GM18519 (cell line): ENCODE data around the gene CMTM2.
A peak's percentile ranks its signal among the peaks of the same experiment; 100 is the strongest.
"Not testable (repeated sequence)": the region's sequence is repeated elsewhere in the genome, so short reads cannot be mapped to it uniquely, and the experiment has no call there.

Experiments used
- ATAC-seq: cut with Tn5 transposase; IDR thresholded peaks from one replicate; pipeline ENCODE4 v1.9.1; 2021; ENCODE audit warnings: mild to moderate bottlenecking, moderate library complexity; ENCODE audit not compliant: unreplicated experiment, low FRiP score

CMTM2 gene

DNA sequence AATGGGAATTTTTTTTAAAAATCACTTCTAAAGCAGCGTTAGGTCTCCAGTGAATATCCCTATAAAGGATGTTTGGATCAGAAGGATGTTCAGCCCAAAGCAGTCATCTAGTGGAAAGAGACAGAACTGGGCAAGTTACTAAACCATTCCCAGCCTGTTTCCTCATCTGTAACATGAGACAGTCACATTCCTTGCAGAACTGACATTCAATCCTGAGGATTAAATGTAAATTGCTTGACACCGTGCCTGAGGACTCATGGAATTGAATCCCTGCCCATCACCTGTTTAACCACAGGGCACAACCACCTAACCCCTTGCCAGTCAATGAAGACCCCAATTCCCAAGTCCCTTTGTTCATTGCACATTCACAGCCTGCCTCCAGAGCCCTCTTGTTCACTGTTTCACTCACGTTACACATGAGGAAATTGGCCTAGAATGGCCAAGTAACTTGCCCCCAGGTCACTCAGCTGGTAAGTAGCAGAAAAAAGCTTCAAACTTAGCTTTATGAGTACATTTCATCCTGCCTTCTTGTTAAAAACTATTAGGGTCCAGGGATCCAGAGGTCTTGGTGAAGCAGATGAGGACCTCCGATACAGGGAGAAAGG lies 1.4 kb downstream of the CMTM2 start:
- no peak for ATAC-seq

DNA sequence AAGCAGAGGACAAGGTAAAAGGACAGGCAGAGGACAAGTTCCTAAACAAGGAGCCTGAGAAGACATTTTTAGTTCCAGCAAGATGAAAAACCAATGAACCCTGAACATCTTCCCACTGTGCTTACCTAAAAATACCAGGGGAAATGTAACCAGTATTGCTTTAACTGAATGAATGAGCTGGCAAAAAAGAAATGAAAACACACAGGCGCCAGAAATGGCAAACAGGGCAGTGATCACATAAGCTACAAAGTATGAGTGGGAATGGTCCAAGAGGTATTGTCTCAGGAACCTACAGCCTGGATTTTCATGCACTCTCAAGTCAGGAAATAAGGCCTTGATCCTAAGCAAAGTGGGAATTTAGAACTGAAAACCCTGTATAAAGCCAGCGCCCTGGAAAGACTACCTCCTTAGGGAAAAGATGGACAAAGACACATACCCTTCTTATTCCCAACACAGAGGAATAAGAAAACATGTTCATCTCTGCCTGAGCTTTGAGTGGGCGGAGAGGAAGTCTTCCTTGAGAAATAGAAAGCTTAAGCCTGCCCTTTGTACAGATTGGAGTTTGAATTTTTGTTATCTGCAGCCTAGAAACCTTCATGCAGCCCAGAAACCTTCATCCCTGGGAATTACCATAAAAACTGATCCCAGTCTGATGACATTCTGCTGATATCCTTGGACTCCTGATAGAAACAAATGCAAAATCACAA lies 2.1 kb downstream of the CMTM2 start:
- ATAC-seq = no peak

DNA sequence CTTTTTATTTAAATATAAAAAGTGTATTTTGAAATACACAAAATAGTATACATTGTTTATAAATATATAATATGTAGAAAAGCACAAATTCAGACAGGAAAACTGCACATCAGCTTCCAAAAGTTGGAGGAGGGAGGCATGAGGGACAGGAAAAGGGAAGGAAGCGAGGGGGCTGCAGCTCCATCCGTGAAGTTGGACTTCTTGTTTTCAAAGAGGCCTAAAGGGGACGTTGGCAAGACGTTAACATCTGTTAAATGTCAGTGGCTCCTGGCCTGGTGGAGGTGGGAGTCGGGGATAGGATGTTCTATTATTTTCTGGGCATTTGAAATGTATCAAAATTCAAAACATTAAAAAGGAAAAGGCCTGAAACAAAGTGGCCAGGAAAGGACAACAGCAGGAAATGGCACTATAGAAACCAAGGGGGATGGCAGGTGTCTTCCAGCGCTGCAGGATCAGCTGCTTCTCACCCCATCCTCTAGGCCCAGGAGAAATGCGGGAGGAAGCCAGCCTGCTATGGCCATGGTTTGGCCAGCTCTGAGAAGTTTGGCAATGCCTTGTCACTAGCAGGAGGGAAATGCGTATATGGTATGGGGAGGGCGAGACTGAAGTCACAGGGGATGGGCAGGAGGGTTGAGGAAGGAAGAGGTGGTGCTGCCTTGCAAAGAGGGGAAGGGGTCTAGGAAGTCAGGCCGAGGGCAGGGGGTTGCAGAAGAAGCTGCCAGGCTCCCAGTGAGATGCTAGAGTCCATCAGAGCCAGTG lies 6.4 kb downstream of the CMTM2 start:
- ATAC-seq = no peak

DNA sequence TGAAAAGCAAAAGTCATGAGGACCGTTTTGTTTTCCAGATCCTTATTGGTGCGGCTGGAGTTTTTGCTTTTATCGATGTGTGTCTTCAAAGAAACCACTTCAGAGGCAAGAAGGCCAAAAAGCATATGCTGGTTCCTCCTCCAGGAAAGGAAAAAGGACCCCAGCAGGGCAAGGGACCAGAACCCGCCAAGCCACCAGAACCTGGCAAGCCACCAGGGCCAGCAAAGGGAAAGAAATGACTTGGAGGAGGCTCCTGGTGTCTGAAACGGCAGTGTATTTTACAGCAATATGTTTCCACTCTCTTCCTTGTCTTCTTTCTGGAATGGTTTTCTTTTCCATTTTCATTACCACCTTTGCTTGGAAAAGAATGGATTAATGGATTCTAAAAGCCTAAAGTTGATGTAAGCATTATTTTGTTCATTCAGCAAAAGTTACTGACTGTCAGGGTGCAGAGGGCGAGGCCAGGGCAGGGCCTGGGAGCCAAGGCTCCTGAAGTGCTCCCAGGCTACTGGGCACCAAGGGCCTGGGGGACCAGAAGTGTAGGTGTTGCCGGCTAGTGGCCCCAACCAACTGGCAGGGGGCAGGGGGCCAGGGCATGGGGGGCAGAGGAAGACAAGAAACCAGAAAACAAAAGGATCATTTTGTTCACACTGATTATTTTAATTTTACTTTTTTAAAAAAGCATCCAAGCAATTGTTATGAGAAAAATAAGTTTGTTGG lies 8.8 kb downstream of the CMTM2 start:
- ATAC-seq = no peak

DNA sequence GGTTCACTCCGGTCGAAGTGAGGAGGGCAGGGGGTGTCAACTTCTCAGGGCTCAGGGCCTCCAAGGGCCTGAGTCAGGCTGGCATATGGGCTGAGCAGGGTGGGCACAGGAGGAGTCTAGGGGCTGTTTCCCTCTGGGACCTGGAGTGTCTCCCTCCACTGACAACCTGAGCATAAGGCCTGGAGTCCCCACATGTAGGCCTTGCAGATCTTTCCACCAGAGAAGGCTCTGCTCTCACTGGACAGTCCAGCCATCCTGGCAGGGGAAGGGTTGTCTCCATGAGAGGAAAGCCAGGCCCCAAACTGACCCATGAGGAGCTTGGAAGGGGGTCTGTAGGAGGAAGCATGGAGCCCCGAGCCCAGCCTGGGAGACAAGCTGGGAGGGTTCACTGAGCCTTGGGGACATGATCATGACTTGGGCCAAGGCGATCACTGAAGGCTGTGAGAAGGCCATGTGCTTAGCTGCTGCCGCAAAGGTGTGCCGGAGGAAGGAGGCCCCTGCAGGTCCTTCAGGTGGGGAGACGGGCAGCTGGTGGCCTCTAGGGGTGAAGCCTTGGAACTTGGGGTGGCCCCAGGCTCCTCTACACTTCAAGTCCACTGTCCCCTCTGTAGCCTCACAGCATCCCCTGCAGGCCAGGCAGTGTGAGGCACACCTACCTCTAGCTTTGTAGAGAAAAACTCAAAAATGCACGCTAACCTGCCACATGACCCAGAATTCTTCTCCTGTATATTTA lies 9.9 kb downstream of the CMTM2 start:
- ATAC-seq = peak; percentile 83

DNA sequence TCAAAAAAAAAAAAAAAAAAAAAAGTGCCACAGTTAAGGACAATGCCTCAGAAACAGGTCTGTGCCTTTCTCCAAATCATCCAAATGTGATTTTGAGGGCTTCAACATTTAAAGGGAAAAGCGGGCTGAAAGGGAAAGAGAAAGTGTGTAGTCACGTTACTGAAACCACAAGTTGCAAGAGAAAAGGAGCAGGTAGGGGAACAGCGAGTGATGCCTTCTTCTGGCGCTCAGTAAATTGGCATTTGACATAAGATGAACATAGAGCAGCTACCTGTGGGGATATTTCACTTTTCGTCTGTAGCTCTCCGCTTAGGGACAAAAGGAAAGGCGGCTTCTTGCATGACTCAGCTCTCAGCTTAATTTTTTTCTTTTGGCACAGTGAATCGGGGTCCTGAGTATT lies 11.1 kb downstream of the CMTM2 start:
- ATAC-seq = no peak

DNA sequence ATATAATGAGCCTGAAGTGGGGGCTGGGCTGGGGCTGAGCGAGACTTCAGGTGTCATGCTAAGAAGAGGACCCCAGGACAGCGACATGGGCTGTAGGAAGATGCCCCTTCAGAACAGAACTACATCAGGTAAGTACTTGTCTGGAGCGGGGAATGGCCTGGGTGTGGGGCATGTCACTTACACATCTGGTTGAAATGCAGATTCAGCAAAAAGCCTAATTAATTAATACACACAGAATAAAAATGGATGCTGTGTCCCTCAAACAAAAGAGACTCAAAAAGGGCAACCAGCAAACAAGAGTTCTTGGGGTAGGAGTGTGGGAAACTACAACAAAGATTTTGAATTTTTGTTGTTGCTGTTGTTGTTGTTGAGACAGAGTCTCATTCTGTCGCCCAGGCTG lies 11.8 kb downstream of the CMTM2 start:
- ATAC-seq = no peak

DNA sequence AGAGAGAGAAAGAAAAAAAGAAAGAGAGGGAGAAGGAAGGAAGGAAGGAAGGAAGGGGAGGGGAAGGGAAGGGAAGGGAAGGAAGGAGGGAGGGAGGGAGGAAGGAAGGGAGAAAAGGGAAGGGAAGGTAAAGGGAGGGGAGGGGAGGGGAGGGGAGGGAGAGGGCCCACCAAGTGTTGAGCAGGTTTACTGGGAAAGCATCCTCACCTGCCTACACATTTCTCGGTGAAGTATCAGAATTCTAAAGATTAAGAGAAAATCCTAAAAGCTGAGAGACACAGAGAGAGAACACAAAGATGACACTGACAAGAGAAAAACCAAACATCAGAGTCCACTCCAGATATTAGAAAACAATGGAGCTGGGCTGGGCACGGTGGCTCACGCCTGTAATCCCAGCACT lies 13.0 kb downstream of the CMTM2 start:
- no peak for ATAC-seq

DNA sequence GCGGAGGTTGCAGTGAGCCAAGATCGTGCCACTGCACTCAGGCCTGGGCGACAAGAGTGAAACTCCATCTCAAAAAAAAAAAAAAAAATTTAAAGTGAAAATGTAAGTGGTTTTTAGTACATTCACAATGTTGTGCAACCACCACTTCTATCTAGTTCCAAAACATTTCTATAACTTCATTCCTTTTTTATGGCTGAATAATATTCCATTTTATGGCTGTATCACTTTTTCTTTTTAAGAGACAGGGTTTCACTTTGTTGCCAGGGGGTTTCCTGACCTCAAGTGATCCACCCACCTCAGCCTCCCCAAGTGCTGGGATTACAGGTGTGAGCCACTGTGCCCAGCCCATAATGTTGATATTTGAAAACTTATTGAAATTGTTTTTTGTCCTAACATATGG lies 13.6 kb downstream of the CMTM2 start:
- ATAC-seq = no peak

DNA sequence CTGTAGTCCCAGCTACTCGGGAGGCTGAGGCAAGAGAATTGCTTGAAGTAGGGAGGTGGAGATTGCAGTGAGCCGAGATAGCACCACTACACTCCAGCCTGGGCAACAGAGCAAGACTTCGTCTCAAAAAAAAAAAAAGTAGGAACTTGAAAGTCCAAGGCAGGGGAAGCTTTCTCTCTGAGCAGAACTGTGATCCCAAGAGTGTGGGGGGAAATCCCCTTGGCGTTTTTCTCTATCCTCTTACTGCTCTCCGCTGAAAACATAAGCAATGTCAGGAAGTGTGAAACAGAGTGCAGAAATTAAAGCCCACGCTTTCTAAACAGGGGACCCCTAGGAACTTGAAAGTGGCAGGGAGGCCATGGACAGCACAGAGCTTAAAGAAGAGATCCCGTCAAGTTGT lies 15.5 kb downstream of the CMTM2 start:
- ATAC-seq = no peak

DNA sequence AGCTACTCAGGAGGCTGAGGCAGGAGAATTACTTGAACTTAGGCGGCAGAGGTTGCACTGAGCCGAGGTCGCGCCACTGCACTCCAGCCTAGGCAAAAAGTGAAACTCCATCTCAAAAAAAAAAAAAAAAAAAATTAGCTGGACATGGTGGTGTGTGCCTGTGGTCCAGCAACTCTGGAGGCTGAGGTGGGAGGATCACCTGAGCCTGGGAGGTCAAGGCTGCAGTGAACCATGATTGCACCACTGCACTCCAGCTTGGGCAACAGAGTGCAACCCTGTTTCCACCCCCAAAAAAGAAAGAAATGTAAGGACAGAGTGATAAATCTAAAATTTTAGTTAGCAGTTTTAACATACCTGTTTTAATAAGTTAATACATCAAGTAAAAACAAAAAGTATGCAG lies 17.3 kb downstream of the CMTM2 start:
- ATAC-seq = not testable (repeated sequence)

DNA sequence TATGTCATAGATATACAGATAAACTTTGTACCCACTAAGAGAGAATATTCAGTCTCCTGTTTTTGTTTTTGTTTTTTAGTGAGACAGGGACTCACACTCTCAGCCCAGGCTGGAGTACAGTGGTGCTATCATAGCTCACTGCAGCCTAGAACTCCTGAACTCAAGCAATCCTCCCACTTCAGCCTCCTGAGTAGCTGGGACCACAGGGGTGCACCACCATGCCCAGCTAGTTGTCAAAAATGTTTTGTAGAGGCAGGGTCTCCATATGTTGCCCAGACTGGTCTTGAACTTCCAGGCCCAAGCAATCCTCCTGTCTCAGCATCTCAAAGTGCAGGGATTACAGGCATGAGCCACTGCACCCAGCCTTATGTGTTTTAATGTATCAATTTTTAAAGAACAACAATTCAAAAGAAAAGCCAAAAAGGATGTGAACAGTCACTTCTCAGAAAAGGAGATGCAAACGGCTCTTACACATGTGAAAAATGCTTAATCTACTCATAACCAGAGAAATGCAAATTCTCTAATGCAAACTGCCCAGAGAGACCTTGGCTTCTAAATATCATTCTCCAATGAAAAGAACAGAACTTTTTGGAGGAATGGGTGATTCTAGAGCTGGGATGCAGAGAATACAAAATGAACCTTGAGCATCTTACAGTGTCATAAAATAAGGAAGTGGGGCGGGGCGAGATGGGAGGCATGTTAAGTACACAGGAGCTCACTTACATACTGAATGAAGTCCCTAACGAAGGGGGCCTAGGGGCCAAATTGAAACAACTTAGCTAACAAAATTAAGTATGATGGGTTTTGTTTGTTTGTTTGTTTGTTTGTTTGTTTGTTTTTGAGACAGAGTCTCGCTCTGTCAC lies 18.0 kb downstream of the CMTM2 start:
- no peak for ATAC-seq

DNA sequence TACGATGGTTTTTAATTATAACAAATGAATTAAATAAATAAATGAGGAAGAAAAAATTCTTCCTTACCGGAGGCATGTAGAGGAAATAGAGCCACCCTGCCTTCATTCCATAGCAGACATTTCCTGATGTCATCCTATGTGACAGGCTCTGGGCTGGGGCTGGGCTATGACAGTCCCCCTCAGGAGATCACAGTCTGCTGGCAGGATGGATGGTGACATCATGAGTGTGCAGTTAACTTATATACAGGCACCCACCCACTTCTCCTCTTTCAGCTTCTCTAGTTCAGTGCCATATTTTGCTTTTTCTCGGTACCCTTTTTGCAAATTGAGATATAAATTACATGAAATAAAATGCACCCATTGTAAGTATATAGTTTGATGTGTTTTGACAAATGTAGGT lies 18.8 kb downstream of the CMTM2 start:
- ATAC-seq = no peak

DNA sequence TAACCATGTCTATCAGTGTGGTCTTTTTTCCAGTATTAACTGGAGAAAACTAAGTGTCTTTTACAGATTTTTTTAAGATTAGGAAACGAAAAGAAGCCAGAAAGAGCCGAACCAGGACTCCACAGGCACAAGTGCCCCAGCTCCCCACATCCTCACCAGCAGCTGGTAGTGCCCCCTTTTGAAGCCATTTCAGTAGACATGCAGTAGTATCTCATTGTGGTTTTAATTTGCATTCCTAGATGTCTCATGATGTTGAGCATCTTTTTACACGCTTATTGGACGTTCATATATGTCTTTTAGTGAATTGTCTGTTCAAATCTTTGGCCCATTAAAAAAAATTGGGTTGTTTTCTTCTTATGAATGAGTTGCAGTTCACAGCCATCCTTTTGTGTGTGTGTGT lies 20.5 kb downstream of the CMTM2 start:
- no peak for ATAC-seq

DNA sequence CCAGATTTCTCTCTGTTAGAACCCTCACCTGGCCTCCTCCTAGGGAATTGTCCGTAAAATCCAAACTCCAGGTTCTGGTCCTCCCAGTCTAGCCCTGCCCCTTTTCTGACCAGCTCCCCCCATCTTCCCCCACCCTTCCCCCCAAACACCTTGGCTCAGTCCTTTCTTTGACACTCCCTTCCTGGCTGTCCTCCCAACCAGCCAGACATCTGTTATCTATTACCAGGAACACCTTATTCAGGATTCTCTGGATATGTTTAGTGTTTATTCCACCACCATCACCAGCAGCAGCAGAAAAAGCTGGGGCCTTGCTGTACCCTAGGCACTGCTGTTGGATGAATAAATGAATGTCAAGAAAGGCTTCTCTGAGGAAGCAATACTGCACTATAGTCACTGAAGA lies 21.2 kb downstream of the CMTM2 start:
- no peak for ATAC-seq

DNA sequence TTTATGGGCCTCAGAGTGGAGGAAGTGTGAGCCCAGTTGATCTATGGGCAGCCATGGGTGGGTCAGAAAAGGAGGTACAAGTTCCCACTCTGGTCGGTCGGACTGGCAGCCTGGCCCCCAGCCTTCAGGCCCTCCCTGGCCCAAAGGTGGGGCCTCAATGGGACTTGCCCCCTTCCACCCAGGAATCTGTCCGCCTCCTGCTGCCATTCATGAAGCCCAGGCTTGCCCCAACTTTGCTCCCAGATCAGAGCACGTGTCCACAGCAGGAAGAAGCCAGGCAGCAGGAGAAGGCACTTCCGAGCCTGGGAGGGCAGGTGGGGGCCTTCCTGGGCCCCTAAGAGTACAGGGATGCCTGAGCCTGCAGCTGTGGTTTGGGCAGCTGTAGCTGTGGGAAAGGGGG lies 22.2 kb downstream of the CMTM2 start:
- no peak for ATAC-seq

DNA sequence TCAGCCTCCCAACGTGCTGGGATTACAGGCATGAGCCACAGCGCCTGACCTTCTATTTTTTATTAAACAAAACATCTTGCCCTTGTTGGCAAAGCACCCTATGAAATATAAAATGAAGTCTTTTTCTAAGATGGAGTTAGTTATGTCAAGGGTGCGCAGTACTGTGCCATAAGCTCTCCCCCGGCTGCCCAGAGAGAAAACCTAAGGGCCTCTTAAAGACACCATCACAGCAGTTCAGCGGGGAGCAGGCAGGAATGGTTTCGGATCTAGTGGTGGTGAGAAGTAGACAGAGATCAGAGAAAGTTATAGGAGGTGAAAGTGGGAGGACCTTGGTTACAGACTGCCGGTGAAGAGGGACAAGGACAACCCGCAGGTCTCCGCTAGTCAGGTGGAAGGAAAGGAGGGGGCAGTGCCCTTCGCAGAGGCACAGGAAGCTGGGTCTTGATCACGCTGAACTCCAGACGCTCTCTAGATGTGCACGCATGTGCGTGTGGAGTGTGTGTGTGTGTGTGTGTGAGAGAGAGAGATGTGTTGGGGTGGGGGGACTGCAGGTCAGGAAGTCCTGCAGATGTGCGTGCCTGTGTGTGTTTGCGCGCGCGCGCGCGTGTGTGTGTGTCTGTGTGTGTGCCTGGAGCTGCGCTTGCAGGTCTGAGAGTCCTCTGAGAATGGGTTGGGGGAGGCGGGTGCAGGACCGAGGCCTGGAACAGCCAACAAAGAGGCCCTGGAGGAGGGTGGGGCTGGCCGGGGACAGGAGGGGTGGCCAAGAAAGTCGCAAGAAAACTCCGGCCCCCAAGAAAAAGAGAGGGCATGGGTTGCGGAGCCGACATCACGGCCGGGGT lies 24.5 kb downstream of the CMTM2 start:
- peak; percentile 41 for ATAC-seq

DNA sequence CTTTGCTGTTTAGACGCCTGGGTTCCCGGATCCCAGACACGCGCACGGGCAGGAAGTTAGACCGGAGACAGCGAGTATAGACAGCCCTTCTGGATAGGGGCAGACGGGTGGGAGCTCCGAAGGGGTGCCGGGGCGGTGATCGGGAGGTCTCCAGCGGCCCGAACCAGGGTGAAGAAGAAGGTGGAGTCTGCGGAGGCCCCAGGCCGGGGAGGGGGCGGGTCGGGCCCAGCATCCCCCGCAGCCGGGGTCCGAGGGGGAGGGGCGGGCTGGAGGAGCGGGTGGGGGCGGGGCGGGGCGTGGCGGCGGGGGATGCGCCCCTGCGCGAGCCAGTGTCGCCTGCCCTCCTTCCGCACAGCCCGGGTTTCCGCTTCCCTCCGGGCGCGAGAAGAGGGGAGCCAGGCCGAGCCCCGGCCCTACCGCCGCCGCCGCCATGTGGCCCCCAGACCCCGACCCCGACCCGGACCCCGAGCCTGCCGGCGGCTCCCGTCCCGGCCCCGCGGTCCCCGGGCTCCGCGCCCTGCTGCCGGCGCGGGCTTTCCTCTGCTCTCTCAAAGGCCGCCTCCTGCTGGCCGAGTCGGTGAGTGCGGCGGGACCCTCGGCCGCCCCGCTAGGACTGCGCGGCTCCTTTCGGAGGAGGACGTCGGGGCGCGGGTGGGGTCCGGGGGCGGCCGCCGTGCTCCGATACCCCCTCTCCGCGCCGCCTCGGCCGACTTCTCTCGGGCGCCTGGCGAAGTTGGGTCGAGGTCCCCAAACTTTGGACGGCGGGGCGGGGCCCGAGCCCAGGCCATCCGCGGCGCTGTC lies 25.3 kb downstream of the CMTM2 start, which contains the start of gene CMTM3:
Gene CMTM3, plus strand, starts transcription at position 329 of the 801 bp plus-strand sequence. Its CDS starts 102 bp downstream, at position 431.
- ATAC-seq = peak; percentile 43
